Neural progenitor cell (in vitro differentiated cells): ENCODE measurements around the gene B3GNT9. TPM values are rescaled to one million over a fixed set of nuclear protein-coding genes. Genes with fewer than 3 reads are reported as not detected.

Experiments used
- DNase-seq: peaks from one replicate; pipeline ENCODE4 v3.0.0-alpha.2; 2016; ENCODE audit warnings: low spot score
- H2AFZ ChIP-seq: fragments of 200-600 bp; sonication (generic); replicated peaks from 2 replicates; pipeline ENCODE4 v1.6.1; 2016; ENCODE audit warnings: antibody characterized with exemption
- H3F3A ChIP-seq: fragments of 200-600 bp; sonication (generic); 2 replicates; pipeline ENCODE4 v1.6.1; 2016; ENCODE audit warnings: antibody characterized with exemption, low read depth
- H3K27ac ChIP-seq: fragments of 200-600 bp; sonication (generic); 2 replicates; pipeline ENCODE4 v1.5.1; 2016; ENCODE audit warnings: mild to moderate bottlenecking
- H3K27me3 ChIP-seq: fragments of 200-600 bp; sonication (generic); 2 replicates; pipeline ENCODE4 v1.6.1; 2016; ENCODE audit warnings: mild to moderate bottlenecking, moderate library complexity
- H3K36me3 ChIP-seq: fragments of 200-600 bp; sonication (generic); 2 replicates; pipeline ENCODE4 v1.5.1; 2016
- H3K4me1 ChIP-seq: fragments of 200-600 bp; sonication (generic); 2 replicates; pipeline ENCODE4 v1.6.1; 2016; ENCODE audit warnings: mixed run types
- H3K4me2 ChIP-seq: fragments of 200-600 bp; sonication (generic); 2 replicates; pipeline ENCODE4 v1.6.1; 2016
- H3K4me3 ChIP-seq: fragments of 200-600 bp; sonication (generic); 2 replicates; pipeline ENCODE4 v1.5.1; 2016
- H3K79me2 ChIP-seq: fragments of 200-600 bp; sonication (generic); 2 replicates; pipeline ENCODE4 v1.6.1; 2016; ENCODE audit warnings: low read depth
- H3K9ac ChIP-seq: fragments of 200-600 bp; sonication (generic); 2 replicates; pipeline ENCODE4 v1.6.1; 2016
- H3K9me3 ChIP-seq: fragments of 200-600 bp; sonication (generic); 2 replicates; pipeline ENCODE4 v1.5.1; 2016; ENCODE audit warnings: low read depth
- H4K20me1 ChIP-seq: fragments of 200-600 bp; sonication (generic); 2 replicates; pipeline ENCODE4 v1.6.1; 2016; ENCODE audit warnings: low read depth
- H3K27ac Mint-ChIP-seq: 3 replicates; pipeline ENCODE4 v1.8.0; 2021; ENCODE audit warnings: mixed read lengths
- H3K27me3 Mint-ChIP-seq: 2 replicates; pipeline ENCODE4 v1.8.0; 2022; ENCODE audit warnings: low read depth, mild to moderate bottlenecking, inconsistent platforms, moderate library complexity, mixed read lengths; ENCODE audit not compliant: insufficient read depth
- H3K36me3 Mint-ChIP-seq: 3 replicates; pipeline ENCODE4 v1.8.0; 2021; ENCODE audit warnings: mixed read lengths
- H3K4me1 Mint-ChIP-seq: 3 replicates; pipeline ENCODE4 v1.8.0; 2021; ENCODE audit warnings: mixed read lengths
- H3K4me3 Mint-ChIP-seq: 3 replicates; pipeline ENCODE4 v1.8.0; 2021; ENCODE audit warnings: mild to moderate bottlenecking, moderate library complexity, mixed read lengths
- H3K9me3 Mint-ChIP-seq: 3 replicates; pipeline ENCODE4 v1.8.0; 2020; ENCODE audit warnings: mixed read lengths
- CTCF ChIP-seq: fragments of 200-600 bp; sonication (generic); IDR thresholded peaks from 2 replicates; pipeline ENCODE4 v1.5.1; 2017; ENCODE audit warnings: antibody characterized with exemption, mild to moderate bottlenecking
- EZH2 ChIP-seq: fragments of 200-600 bp; sonication (generic); IDR thresholded peaks from 2 replicates; pipeline ENCODE4 v1.6.1; 2017; ENCODE audit warnings: antibody characterized with exemption, mild to moderate bottlenecking, moderate library complexity
- EZH2phosphoT487 ChIP-seq: fragments of 200-600 bp; sonication (generic); IDR thresholded peaks from 2 replicates; pipeline ENCODE4 v1.6.1; 2017; ENCODE audit warnings: antibody characterized with exemption
- total RNA-seq: library from RNA; depleted of rRNA; stranded (reverse); fragments of >200 nt; gene quantifications from 2 replicates; pipeline ENCODE4 v1.2.3, GENCODE V29; 2015; ENCODE audit warnings: low replicate concordance

Gene B3GNT9
- total RNA-seq, 1 donor from 2014 or later = 2.6 TPM

GRCh38 chr16:67196881-67197280 lies 46.1 kb upstream of the B3GNT9 start:
- Mint-ChIP-seq H3K9me3 (no peaks in the 10 kb centered on the region), H3K4me3 (peak overlapping the region; percentile 4), H3K36me3 (peaks cover 18% of the 10 kb centered on the region), H3K27ac (peak overlapping the region; percentile 26), H3K27me3 (peaks cover 5% of the 10 kb centered on the region), H3K4me1 (peaks cover 16% of the 10 kb centered on the region)
- H3K79me2 ChIP-seq = peaks cover 24% of the 10 kb centered on the region
- no peak for DNase-seq
- peaks cover 14% of the 10 kb centered on the region for H3K4me1 ChIP-seq
- peaks cover 24% of the 10 kb centered on the region for H3F3A ChIP-seq
- H2AFZ ChIP-seq = no peak overlapping the region
- H3K9me3 ChIP-seq = no peaks in the 10 kb centered on the region
- TF ChIP-seq EZH2phosphoT487 (no peak), CTCF (no peak)
- H3K36me3 ChIP-seq = no peaks in the 10 kb centered on the region
- H3K4me3 ChIP-seq = no peak overlapping the region
- no peaks in the 10 kb centered on the region for H3K27me3 ChIP-seq
- no peak overlapping the region for H3K27ac ChIP-seq
- H3K4me2 ChIP-seq = no peak overlapping the region
- peaks cover 55% of the 10 kb centered on the region for H4K20me1 ChIP-seq
- no peak overlapping the region for H3K9ac ChIP-seq

- no peak overlapping the region for H3K9ac ChIP-seq
- no peak overlapping the region for H3K4me3 Mint-ChIP-seq
Observed at GRCh38 chr16:67195676-67196075, 44.9 kb upstream of the B3GNT9 start.

GRCh38 chr16:67194260-67194659 lies 43.5 kb upstream of the B3GNT9 start:
- no peak overlapping the region for H3K4me3 ChIP-seq
- TF ChIP-seq CTCF = no peak
- no peak for TF ChIP-seq EZH2phosphoT487
- TF ChIP-seq EZH2 = no peak
- no peak overlapping the region for H3K27ac ChIP-seq
- no peaks in the 10 kb centered on the region for H3K27me3 ChIP-seq
- H2AFZ ChIP-seq = no peak overlapping the region
- H3K4me1 ChIP-seq = peaks cover 14% of the 10 kb centered on the region
- no peaks in the 10 kb centered on the region for H3K9me3 Mint-ChIP-seq
- no peak overlapping the region for H3K9ac ChIP-seq
- no peak for DNase-seq
- H3K4me3 Mint-ChIP-seq = peak overlapping the region; percentile 92
- H3F3A ChIP-seq = peaks cover 20% of the 10 kb centered on the region
- H3K79me2 ChIP-seq = peaks cover 24% of the 10 kb centered on the region
- H3K4me1 Mint-ChIP-seq = peaks cover 22% of the 10 kb centered on the region
- H3K27ac Mint-ChIP-seq = no peak overlapping the region
- peaks cover 5% of the 10 kb centered on the region for H3K27me3 Mint-ChIP-seq
- H3K36me3 Mint-ChIP-seq = peaks cover 16% of the 10 kb centered on the region
- H3K4me2 ChIP-seq = no peak overlapping the region
- no peaks in the 10 kb centered on the region for H3K36me3 ChIP-seq
- no peaks in the 10 kb centered on the region for H3K9me3 ChIP-seq
- peaks cover 43% of the 10 kb centered on the region for H4K20me1 ChIP-seq

More at GRCh38 chr16:67195676-67196075, 44.9 kb upstream of the B3GNT9 start:
- Histone ChIP-seq H3K79me2 (peaks cover 24% of the 10 kb centered on the region), H3K4me2 (no peak overlapping the region), H3K27me3 (no peaks in the 10 kb centered on the region), H3K9me3 (no peaks in the 10 kb centered on the region), H3F3A (peaks cover 24% of the 10 kb centered on the region), H3K36me3 (no peaks in the 10 kb centered on the region), H2AFZ (no peak overlapping the region), H3K4me3 (no peak overlapping the region), H4K20me1 (peaks cover 53% of the 10 kb centered on the region), H3K27ac (no peak overlapping the region), H3K4me1 (peaks cover 14% of the 10 kb centered on the region)
- Mint-ChIP-seq H3K27ac (no peak overlapping the region), H3K27me3 (peaks cover 5% of the 10 kb centered on the region), H3K9me3 (no peaks in the 10 kb centered on the region), H3K36me3 (peaks cover 18% of the 10 kb centered on the region), H3K4me1 (peaks cover 22% of the 10 kb centered on the region)
- DNase-seq = no peak
- no peak for TF ChIP-seq CTCF
- no peak for TF ChIP-seq EZH2
- TF ChIP-seq EZH2phosphoT487 = no peak
